ENCODE data around the gene POFUT1. TPM values are rescaled to one million over a fixed set of nuclear protein-coding genes. Genes with fewer than 3 reads are reported as not detected.
A peak's percentile ranks its signal among the peaks of the same experiment; 100 is the strongest.

The POFUT1 gene
- polyA plus RNA-seq, 2 of the 4 experiments (the other 2 are of a cell fraction) = 29.6 to 43.9 TPM

GRCh38 chr20:32278199-32278643 lies 70.5 kb downstream of the POFUT1 start:
- WGBS (ENCODE audit: missing lambda C conversion rate) = 27% methylated on average over 4 of the region's 4 CpGs
- TF ChIP-seq HMGXB4 (CRISPR knock-in tag; IDR thresholded peaks at IDR 0.05; ENCODE audit: borderline replicate concordance) = no peak
- no peak for TF ChIP-seq FOXS1 (CRISPR knock-in tag; IDR thresholded peaks at IDR 0.05)
- no peak for TF ChIP-seq BHLHE40 (IDR thresholded peaks at IDR 0.05; ENCODE audit: low read depth, low read length)
- no peak for TF ChIP-seq SMC3 (IDR thresholded peaks at IDR 0.05)
- no peak for TF ChIP-seq NR3C1 (IDR thresholded peaks at IDR 0.05)
- no peak for TF ChIP-seq TFCP2L1 (CRISPR knock-in tag; IDR thresholded peaks at IDR 0.05)
- TF ChIP-seq E2F6 (IDR thresholded peaks at IDR 0.05; ENCODE audit: borderline replicate concordance, low read depth) = no peak
- ChIA-PET CTCF (interaction anchor here (1.6 kb wide), 1 partner anchor 12 kb away, joined by 4 read pairs; no protein-coding TSS in a partner anchor), POLR2A (no interaction called here)
- ATAC-seq (peak in 1 of 2 experiments; percentile 27; a peak in 3 of 6 replicates), FAIRE-seq (no peak), DNase-seq (ENCODE audit: low read depth in 1 of 2, low spot score in 1 of 2) (no peak)
- H3K4me3 ChIP-seq = peak overlapping the region; percentile 84
- peak overlapping the region; percentile 89 for H3K4me2 ChIP-seq
- H3K27ac ChIP-seq = peak overlapping the region; percentile 75 to 91
- H3K9me3 ChIP-seq = peaks cover 7% of the 10 kb centered on the region; the same call in 1 of the 3 replicates
- peaks cover 7% of the 10 kb centered on the region; the same call in 2 of the 3 replicates for H3K4me1 ChIP-seq

GRCh38 chr20:32281711-32282110 lies 74.0 kb downstream of the POFUT1 start:
- 94% methylated on average over 4 of the region's 4 CpGs for WGBS (ENCODE audit: missing lambda C conversion rate)

GRCh38 chr20:32282461-32282860 lies 74.8 kb downstream of the POFUT1 start:
- TF ChIP-seq HOXB5 (CRISPR knock-in tag; IDR thresholded peaks at IDR 0.05) (no peak), MAFK (IDR thresholded peaks at IDR 0.05; ENCODE audit: partially characterized antibody) (peak; percentile 27)
- CTCF ChIA-PET = no interaction called here
- no peak overlapping the region for H3K4me2 ChIP-seq
- WGBS (ENCODE audit: missing lambda C conversion rate) = 87% methylated on average over 4 of the region's 4 CpGs
- no peaks in the 10 kb centered on the region for H3K9me3 ChIP-seq
- no peak overlapping the region for H3K27ac ChIP-seq
- ATAC-seq (no peak), FAIRE-seq (no peak), DNase-seq (ENCODE audit: low read depth in 1 of 2, low spot score in 1 of 2) (no peak)
- POLR2A ChIA-PET = no interaction called here
- no peak overlapping the region for H3K4me3 ChIP-seq
- peaks cover 21% of the 10 kb centered on the region for H3K4me1 ChIP-seq

More at GRCh38 chr20:32281711-32282110, 74.0 kb downstream of the POFUT1 start:
- peaks cover 21% of the 10 kb centered on the region for H3K4me1 ChIP-seq
- no peak for DNase-seq (ENCODE audit: low read depth in 1 of 2, low spot score in 1 of 2)
- H3K9me3 ChIP-seq = no peaks in the 10 kb centered on the region
- no peak overlapping the region for H3K27ac ChIP-seq
- ChIA-PET POLR2A (no interaction called here), CTCF (no interaction called here)
- no peak overlapping the region for H3K4me2 ChIP-seq
- H3K4me3 ChIP-seq = no peak overlapping the region
- TF ChIP-seq POLR2A (IDR thresholded peaks at IDR 0.05; ENCODE audit: low read length) (no peak), HDAC2 (IDR thresholded peaks at IDR 0.05) (no peak)
- FAIRE-seq = no peak
- ATAC-seq = no peak

GRCh38 chr20:32285082-32285620 lies 77.5 kb downstream of the POFUT1 start:
- Histone ChIP-seq H3K4me2 (peak overlapping the region; percentile 25; the same call in 2 of the 3 replicates), H3K9me3 (no peaks in the 10 kb centered on the region), H3K4me1 (peaks cover 27% of the 10 kb centered on the region), H3K27ac (no peak overlapping the region; a peak in 1 of 6 replicates), H3K4me3 (no peak overlapping the region)
- ATAC-seq (no peak), DNase-seq (ENCODE audit: low read depth in 1 of 2, low spot score in 1 of 2) (no peak), FAIRE-seq (no peak)
- ChIA-PET POLR2A (interaction anchor here (0.6 kb wide), 1 partner anchor 82 kb away, joined by 5 read pairs; no protein-coding TSS in a partner anchor), CTCF (interaction anchor here (0.7 kb wide), 2 partner anchors 21 to 25 kb away, joined by 3 read pairs; no protein-coding TSS in a partner anchor)
- TF ChIP-seq CTCF (IDR thresholded peaks at IDR 0.05) (no peak), RCOR1 (IDR thresholded peaks at IDR 0.05; ENCODE audit: low read depth, low read length) (no peak), SREBF2 (IDR thresholded peaks at IDR 0.05) (no peak), CHD2 (IDR thresholded peaks at IDR 0.05; ENCODE audit: low read length, partially characterized antibody) (no peak), ZNF302 (CRISPR knock-in tag; IDR thresholded peaks at IDR 0.05) (no peak), ZFP36 (IDR thresholded peaks at IDR 0.05; ENCODE audit: borderline replicate concordance, partially characterized antibody) (no peak), BHLHE40 (IDR thresholded peaks at IDR 0.05; ENCODE audit: low read depth, low read length) (no peak)
- 65% methylated on average over 3 of the region's 3 CpGs for WGBS (ENCODE audit: missing lambda C conversion rate)

All from A549 (cell line).